K562 (cell line): ENCODE data around the gene BNIP5. TPM values are rescaled to one million over a fixed set of nuclear protein-coding genes. Genes with fewer than 3 reads are reported as not detected.

Experiments used
- CEBPB ChIP-seq: fragments of 450-650 bp; IDR thresholded peaks from 2 replicates; pipeline ENCODE4 v1.6.1; 2016; ENCODE audit warnings: missing genetic modification characterization, missing compliant biosample characterization
- CREB3L1 ChIP-seq: fragments of 450-650 bp; IDR thresholded peaks from 2 replicates; pipeline ENCODE4 v1.6.1; 2014; ENCODE audit warnings: low read depth, mild to moderate bottlenecking, moderate library complexity, borderline replicate concordance
- E4F1 ChIP-seq: fragments of 250-450 bp; sonication (Bioruptor Pico); IDR thresholded peaks from 2 replicates; pipeline ENCODE4 v1.5.0; 2021; ENCODE audit warnings: mild to moderate bottlenecking, borderline replicate concordance
- GABPA ChIP-seq: fragments of 200-800 bp; sonication (Bioruptor generic); conservative IDR thresholded peaks from 2 replicates; pipeline ENCODE4 v1.6.1; 2016; ENCODE audit warnings: low read depth, missing genetic modification characterization, missing compliant biosample characterization
- GATAD2A ChIP-seq: fragments of 450-650 bp; IDR thresholded peaks from 2 replicates; pipeline ENCODE4 v1.6.1; 2017
- HMG20B ChIP-seq: fragments of 250-450 bp; sonication (Bioruptor Pico); IDR thresholded peaks from 2 replicates; pipeline ENCODE4 v1.5.0; 2021; ENCODE audit warnings: mild to moderate bottlenecking
- HNRNPH1 ChIP-seq: fragments of 200-400 bp; formaldehyde crosslinking; optimal IDR thresholded peaks from 2 replicates; pipeline ENCODE3; 2017; ENCODE audit warnings: low read depth, mild to moderate bottlenecking, low read length, moderate library complexity
- JUNB ChIP-seq: fragments of 450-650 bp; formaldehyde crosslinking; conservative IDR thresholded peaks from 2 replicates; pipeline ENCODE4 v1.4.0; 2020; ENCODE audit warnings: mild to moderate bottlenecking
- PBX2 ChIP-seq, 2 experiments: IDR thresholded peaks in 1 of 2; conservative IDR thresholded peaks in 1 of 2; 2 replicates each; pipeline ENCODE4 v1.6.1; 2016; ENCODE audit warnings: low read depth in 2 of 2, mild to moderate bottlenecking in 1 of 2, missing compliant biosample characterization in 1 of 2, missing genetic modification characterization in 1 of 2, moderate library complexity in 1 of 2
- POLR2A ChIP-seq: fragments of 450-650 bp; conservative IDR thresholded peaks from 2 replicates; pipeline ENCODE4 v1.6.1; 2016
- RB1 ChIP-seq: fragments of 450-650 bp; IDR thresholded peaks from 2 replicates; pipeline ENCODE4 v1.6.1; 2017; ENCODE audit warnings: low read depth, mild to moderate bottlenecking
- SIX5 ChIP-seq, 2 experiments: IDR thresholded peaks; 2 replicates each; pipeline ENCODE4 v1.6.1; 2011; ENCODE audit warnings: low read length in 2 of 2, borderline replicate concordance in 1 of 2, low read depth in 1 of 2, mild to moderate bottlenecking in 1 of 2, moderate library complexity in 1 of 2; ENCODE audit not compliant: insufficient read depth in 1 of 2
- SRSF9 ChIP-seq: fragments of 200-400 bp; formaldehyde crosslinking; IDR thresholded peaks from 2 replicates; pipeline ENCODE4 v1.6.1; 2017; ENCODE audit warnings: low read depth, low read length, borderline replicate concordance
- STAT5A ChIP-seq: IDR thresholded peaks from 2 replicates; pipeline ENCODE4 v1.6.1; 2012; ENCODE audit warnings: low read length, inconsistent platforms, borderline replicate concordance
- TEAD2 ChIP-seq: fragments of 450-650 bp; IDR thresholded peaks from 2 replicates; pipeline ENCODE4 v1.6.1; 2016; ENCODE audit warnings: missing genetic modification characterization, control low read depth, missing compliant biosample characterization
- THRB ChIP-seq: fragments of 450-650 bp; formaldehyde crosslinking; conservative IDR thresholded peaks from 2 replicates; pipeline ENCODE4 v1.4.0; 2022; ENCODE audit warnings: mild to moderate bottlenecking, missing genetic modification characterization
- ZBTB1 ChIP-seq: sonication (generic); formaldehyde crosslinking; IDR thresholded peaks from 2 replicates; pipeline ENCODE4 v1.8.1; 2023; ENCODE audit warnings: missing genetic modification reagents, low read depth, mild to moderate bottlenecking, borderline replicate concordance
- ZNF778 ChIP-seq: fragments of 450-650 bp; formaldehyde crosslinking; IDR thresholded peaks from 2 replicates; pipeline ENCODE4 v1.4.0; 2020; ENCODE audit warnings: mild to moderate bottlenecking, moderate library complexity
- polyA plus RNA-seq, 8 experiments: library from polyadenylated mRNA; depleted of rRNA in 4 of 8; stranded (reverse) in 5 of 8; unstranded in 3 of 8; fragments of >200 nt; fragmentation: Nextera tagmentation in 2 of 8; fragmentation: Illumina TruSeq in 1 of 8; extraction: Ambion mirVana in 2 of 8; extraction: Trizol in 1 of 8; gene quantifications; 2 replicates each; pipeline versions ENCODE4 v1.2.1 to v1.2.3, GENCODE V29; 2011 to 2014; ENCODE audit warnings: inconsistent platforms in 1 of 8, missing spikeins in 1 of 8
- total RNA-seq, 7 experiments: library from RNA; depleted of rRNA in 6 of 7; stranded (reverse); fragments of >200 nt in 6 of 7; fragmentation: Illumina TruSeq in 2 of 7; extraction: Trizol in 2 of 7; gene quantifications; 2 replicates each; pipeline versions ENCODE4 v1.2.1 to v1.2.3, GENCODE V29; 2011 to 2021; ENCODE audit warnings: low replicate concordance in 1 of 7

Gene BNIP5
- total and polyA plus RNA-seq, 9 of the 15 experiments (the other 6 are each of a cell fraction or from before 2014, with no cell fraction given): not detected

- TF ChIP-seq E4F1 (CRISPR knock-in tag) (no peak), POLR2A (no peak), PBX2 (CRISPR knock-in tag; IDR thresholded peaks at IDR 0.05; ENCODE audit: low read depth) (no peak), PBX2 (tag; conservative IDR thresholded peaks at IDR 0.05; ENCODE audit: low read depth) (no peak), TEAD2 (tag) (0 out of 2 replicates have a peak, but pooled peaks have one; percentile 6), CEBPB (tag) (peak; percentile 77), ZBTB1 (CRISPR knock-in tag) (no peak), HNRNPH1 (no peak), GABPA (peak; percentile 50; the same call in 1 of the 2 replicates), CREB3L1 (no peak), ZNF778 (CRISPR knock-in tag) (no peak), HMG20B (no peak), RB1 (no peak), SRSF9 (no peak), GATAD2A (no peak), THRB (no peak), SIX5 (IDR thresholded peaks at IDR 0.05; ENCODE audit: borderline replicate concordance in 1 of 2, insufficient read depth in 1 of 2, low read depth in 1 of 2, low read length in 2 of 2) (no peak), JUNB (CRISPR knock-in tag) (peak; percentile 40; the same call in 1 of the 2 replicates), STAT5A (no peak)
Measured at GRCh38 chr6:36290668-36291620, 45.7 kb downstream of the BNIP5 start (continued).
